Panc1 (cell line): Measurements from ENCODE around the gene FH.

Experiments used
- POLR2AphosphoS5 ChIP-seq: IDR thresholded peaks from 2 replicates; pipeline ENCODE4 v1.6.1; 2012; ENCODE audit warnings: mild to moderate bottlenecking, low read depth, low read length, moderate library complexity
- SIN3A ChIP-seq: IDR thresholded peaks from 2 replicates; pipeline ENCODE4 v1.6.1; 2012; ENCODE audit warnings: low read depth, mild to moderate bottlenecking, low read length, moderate library complexity, borderline replicate concordance; ENCODE audit not compliant: insufficient read depth
- TCF7L2 ChIP-seq: IDR thresholded peaks from 2 replicates; pipeline ENCODE4 v1.6.1; 2011; ENCODE audit warnings: mild to moderate bottlenecking, low read depth, low read length, inconsistent platforms
- TF ChIP-seq, protein P1 (sequence below): fragments of 450-650 bp; IDR thresholded peaks from 2 replicates; pipeline ENCODE4 v1.5.1; 2017; ENCODE audit warnings: mild to moderate bottlenecking
- TF ChIP-seq, protein P2 (sequence below), 2 experiments: IDR thresholded peaks; 2 replicates each; pipeline ENCODE4 v1.6.1; 2011 to 2012; ENCODE audit warnings: low read depth in 2 of 2, control low read depth in 1 of 2, low read length in 1 of 2, mild to moderate bottlenecking in 1 of 2, moderate library complexity in 1 of 2; ENCODE audit not compliant: insufficient read depth in 1 of 2

DNA sequence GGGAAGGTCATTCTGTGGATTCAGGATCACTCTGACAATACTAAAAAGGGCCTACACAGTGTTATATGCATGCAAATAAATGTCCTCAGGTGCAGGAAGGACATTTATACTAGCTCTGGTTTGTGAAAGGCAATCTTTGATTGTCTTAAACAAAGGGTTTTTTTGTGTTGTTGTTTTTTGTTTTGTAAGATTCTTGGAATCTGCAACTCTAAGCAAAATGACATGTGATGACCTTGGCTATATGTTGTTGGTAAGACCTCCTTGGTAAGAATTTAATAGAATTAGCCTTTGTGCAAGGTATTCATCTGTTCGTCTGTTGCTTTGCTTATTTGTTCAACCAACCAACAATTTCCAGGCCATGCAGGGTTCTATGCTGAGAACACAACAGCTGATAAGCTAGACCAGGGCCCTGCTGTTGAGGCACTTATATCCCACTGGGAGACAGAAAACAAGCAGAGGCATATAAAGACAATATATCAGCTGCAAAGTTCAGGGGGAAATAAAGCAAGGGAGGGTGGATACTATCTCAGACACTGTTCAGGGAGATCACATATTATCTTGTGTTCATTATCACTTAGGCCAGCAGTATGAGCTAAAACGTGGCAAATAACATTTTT, 60.3 kb downstream of the FH start:
- TF ChIP-seq, protein P1, sequence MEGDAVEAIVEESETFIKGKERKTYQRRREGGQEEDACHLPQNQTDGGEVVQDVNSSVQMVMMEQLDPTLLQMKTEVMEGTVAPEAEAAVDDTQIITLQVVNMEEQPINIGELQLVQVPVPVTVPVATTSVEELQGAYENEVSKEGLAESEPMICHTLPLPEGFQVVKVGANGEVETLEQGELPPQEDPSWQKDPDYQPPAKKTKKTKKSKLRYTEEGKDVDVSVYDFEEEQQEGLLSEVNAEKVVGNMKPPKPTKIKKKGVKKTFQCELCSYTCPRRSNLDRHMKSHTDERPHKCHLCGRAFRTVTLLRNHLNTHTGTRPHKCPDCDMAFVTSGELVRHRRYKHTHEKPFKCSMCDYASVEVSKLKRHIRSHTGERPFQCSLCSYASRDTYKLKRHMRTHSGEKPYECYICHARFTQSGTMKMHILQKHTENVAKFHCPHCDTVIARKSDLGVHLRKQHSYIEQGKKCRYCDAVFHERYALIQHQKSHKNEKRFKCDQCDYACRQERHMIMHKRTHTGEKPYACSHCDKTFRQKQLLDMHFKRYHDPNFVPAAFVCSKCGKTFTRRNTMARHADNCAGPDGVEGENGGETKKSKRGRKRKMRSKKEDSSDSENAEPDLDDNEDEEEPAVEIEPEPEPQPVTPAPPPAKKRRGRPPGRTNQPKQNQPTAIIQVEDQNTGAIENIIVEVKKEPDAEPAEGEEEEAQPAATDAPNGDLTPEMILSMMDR = no peak
- TF ChIP-seq SIN3A = no peak
- TF ChIP-seq POLR2AphosphoS5 = no peak
- TF ChIP-seq, protein P2, sequence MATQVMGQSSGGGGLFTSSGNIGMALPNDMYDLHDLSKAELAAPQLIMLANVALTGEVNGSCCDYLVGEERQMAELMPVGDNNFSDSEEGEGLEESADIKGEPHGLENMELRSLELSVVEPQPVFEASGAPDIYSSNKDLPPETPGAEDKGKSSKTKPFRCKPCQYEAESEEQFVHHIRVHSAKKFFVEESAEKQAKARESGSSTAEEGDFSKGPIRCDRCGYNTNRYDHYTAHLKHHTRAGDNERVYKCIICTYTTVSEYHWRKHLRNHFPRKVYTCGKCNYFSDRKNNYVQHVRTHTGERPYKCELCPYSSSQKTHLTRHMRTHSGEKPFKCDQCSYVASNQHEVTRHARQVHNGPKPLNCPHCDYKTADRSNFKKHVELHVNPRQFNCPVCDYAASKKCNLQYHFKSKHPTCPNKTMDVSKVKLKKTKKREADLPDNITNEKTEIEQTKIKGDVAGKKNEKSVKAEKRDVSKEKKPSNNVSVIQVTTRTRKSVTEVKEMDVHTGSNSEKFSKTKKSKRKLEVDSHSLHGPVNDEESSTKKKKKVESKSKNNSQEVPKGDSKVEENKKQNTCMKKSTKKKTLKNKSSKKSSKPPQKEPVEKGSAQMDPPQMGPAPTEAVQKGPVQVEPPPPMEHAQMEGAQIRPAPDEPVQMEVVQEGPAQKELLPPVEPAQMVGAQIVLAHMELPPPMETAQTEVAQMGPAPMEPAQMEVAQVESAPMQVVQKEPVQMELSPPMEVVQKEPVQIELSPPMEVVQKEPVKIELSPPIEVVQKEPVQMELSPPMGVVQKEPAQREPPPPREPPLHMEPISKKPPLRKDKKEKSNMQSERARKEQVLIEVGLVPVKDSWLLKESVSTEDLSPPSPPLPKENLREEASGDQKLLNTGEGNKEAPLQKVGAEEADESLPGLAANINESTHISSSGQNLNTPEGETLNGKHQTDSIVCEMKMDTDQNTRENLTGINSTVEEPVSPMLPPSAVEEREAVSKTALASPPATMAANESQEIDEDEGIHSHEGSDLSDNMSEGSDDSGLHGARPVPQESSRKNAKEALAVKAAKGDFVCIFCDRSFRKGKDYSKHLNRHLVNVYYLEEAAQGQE (IDR thresholded peaks at IDR 0.05; ENCODE audit: insufficient read depth in 1 of 2, low read depth in 2 of 2, low read length in 1 of 2) = no peak
- TF ChIP-seq TCF7L2 = no peak
